HG03469 (cell line): ENCODE results near the gene HDGFL3.

Experiments
- ATAC-seq: cut with Tn5 transposase; IDR thresholded peaks from one replicate; pipeline ENCODE4 v1.9.1; 2021; ENCODE audit warnings: mild to moderate bottlenecking, moderate library complexity, moderate number of reproducible peaks; ENCODE audit not compliant: unreplicated experiment

Gene HDGFL3

DNA sequence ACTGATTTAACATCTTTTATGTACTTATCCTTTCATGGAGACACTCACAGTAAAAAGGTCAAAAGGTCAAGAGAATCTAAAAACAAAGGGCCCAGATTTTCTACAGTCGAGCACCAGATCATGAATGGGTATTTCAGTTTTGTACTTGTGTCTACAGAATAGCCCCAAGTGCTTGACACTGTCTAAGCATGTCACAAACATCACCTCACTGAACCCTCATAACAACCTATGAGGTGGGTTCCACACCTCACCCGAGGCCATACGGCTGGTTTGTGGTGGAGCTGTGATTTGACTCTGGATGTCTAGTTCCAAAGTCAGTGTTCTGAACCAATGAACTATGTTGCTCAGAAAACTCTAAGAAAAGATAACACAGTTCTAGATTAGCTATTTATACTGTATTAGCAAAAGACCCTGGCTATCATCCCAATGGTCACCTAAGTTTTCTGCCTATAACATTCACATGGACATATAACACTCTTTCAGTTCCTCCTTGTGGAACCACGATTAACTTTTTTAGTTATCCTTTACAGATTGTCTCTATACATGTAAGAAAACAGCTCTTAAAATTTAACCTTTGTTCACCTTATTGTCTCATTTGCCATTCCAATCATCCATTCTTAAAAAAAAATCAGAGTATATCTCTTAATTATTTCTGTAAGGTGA is 74.6 kb downstream of the HDGFL3 start:
- no peak for ATAC-seq

DNA sequence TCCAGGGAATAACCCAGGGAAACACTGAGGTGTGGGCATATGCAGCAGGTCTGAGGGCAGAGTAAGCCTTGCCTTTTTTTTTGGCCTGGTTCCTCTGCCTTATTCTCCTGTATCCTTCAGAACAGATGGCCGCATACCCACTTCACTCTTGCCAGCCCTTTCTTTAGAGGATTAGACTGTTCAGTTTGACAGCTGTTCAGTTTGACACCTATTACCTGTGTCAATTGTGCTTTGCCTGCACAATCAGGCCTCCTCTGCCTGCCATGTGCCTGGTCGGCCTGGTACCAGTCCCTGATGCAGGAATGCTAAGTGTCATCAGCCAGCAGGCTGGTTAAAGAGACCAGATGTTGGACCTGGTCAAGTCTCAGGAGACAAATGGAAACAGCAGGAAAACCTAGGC is 77.8 kb downstream of the HDGFL3 start:
- no peak for ATAC-seq

DNA sequence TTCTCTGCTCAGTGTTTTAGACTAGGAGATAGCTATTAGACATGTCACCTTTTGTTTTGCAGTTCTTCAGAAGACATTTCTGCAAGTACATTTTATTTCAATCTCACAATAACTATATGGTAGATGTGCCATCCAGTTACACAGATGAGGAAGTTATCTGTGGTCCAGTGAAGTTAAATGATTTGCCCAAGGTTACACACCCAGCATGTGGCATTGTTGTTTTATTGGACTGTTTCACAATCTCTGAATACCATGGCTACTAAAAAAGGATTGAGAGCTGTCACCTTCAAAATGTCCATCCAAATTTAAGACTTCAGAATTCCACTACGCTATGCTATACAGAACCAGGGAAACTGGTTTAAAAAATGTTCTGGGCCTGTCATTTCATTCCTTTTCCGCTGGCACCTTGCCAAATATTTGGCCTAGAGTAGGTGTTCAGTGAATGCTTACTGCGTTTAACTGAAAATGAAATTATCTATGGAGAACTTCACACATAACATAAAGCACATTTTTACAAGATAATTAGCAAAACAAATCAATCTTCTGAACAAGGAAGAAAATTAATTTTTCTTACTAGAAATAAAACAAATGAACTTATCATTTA is 80.0 kb downstream of the HDGFL3 start:
- ATAC-seq = no peak

DNA sequence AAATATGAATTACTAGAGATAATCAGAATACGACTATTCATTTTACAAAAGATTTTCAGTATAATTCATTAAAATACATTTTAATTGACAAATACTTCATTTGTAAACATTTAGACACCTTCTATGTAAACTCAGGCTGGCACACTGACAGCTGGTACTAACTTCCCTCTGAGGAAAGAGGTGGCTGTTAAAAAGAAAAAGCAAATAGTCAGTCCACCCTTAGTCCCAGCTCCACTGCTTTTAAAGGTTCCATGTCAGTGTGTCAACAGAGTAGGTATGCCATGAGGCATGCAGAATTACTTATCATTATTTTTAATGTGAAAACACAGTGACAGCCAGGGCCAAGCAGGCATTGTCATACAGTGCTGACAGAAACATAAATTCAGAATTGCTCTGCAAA is 84.1 kb downstream of the HDGFL3 start:
- ATAC-seq = no peak

DNA sequence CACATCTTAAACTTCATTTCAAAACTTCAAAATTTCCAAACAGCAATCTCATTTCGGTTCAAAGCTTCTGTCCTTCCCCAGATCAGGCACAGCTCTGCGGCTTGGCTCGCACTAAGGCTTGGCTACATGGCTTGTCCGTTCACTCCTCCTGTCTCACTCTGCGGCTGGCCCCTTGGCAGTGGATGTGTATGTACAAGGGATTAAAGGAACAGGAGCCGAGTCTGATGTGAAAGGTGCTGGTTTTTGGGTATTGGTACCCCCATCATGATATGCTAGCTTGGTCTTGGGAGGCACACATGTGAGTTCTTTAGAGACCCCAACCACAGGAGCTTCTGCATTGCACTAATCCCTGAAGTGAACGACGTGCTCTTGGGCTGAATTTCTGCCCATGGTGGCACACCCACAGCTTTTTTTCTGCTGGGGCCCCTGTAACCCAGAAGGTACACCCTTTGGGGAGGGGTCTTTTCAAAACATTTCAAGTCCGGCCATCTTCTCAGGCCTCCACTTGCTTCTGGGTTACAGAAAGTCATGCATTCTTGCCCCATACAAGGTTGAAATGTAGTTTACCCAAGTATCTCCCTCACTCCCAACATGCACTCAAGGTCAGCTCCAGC is 87.5 kb downstream of the HDGFL3 start:
- ATAC-seq = no peak

DNA sequence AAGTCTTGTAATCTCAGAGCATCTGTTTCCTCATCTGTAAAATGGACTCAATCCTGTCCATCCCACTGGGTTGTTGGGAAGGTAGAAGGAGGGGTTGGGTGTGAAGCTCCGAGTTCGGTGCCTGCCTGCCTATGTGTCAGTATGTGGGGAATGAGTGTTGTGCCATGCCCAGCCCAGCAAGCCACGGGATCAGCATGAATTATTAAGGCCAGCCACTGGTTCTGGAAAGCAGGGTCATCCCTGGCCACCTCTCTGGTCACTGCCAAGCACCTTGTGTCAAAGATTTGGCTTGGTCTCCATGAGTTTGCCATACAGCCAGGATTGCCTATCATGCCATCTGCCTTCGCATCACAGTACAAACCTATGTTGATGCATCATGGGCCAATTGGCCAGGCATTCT is 88.7 kb downstream of the HDGFL3 start:
- ATAC-seq = no peak

DNA sequence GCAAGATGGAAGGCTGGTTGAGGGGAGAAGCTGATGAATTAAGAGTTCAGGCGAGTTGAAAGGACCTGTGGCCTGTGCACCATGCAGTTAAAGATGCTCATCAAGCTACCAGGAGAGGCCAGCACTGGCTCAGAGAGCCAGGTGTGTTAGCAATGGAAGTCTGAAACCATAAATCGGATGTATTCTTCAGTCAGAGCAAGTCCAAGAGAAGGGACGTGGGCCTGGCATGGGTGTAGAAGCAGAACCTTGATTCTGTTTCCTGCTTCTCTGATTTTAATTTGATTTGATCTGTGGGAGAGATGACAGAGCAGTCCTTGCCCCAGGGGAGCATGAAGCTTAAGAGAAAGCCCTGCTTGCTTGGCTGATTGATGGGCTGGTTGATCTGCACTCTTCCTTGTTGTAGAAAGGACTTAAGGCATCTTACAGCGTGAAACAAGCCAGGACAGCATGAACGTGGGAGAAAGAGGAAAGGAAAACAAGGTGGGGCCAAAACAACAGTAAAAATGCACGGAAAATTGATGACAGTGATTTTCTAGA is 89.3 kb downstream of the HDGFL3 start:
- ATAC-seq = no peak

DNA sequence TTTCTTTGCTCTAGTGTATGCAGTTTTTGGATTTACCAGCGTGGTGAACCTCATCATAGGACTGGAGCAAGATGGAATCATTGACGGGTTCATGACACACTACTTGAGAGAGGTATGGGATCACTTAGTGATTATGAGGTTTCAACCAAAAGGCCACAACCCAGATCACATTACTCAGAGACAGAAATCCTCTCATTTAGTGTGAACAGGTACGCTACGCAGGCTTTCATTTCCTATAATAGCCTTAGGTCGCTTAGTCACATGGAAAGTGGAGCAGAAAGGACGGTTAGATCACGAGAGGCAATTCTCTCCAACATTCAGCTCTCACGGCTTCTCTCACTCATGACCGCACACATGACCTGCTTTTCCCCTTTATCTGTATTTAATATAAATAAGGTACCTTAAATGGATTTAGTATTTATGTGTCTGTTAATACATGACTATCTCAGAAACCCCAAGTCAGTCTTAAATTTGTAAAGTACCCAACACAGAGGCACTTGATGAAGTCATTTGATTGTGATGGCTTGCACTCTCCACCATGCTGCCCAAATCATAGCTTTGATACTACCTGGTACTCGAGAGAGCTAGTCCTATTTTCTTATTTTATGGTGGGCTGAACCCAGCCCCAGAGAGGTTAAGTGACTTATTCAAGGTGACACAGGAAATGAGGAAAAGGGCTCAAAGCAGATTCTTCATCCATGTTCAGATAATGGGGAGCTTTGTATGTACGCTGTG is 91.6 kb downstream of the HDGFL3 start:
- peak; percentile 75 for ATAC-seq

DNA sequence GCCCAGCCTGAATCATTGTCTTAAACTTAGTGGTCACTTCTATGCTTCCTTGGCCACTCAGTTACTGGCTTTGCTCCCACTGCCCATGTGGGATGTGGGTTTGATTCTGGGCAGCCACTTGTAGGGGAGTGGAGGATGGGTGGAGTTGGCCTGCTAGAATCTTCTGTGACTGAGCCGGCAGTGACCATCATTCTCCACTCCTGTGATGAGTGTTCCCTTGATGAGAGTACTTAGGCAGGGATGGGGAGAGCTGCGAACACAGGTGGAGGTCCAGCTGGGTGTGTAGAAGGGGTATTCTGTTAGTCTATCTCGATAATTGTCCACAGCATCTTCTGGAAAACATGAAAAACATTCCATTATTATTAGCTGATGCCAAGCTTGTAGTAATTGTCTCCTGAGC is 92.2 kb downstream of the HDGFL3 start:
- no peak for ATAC-seq

DNA sequence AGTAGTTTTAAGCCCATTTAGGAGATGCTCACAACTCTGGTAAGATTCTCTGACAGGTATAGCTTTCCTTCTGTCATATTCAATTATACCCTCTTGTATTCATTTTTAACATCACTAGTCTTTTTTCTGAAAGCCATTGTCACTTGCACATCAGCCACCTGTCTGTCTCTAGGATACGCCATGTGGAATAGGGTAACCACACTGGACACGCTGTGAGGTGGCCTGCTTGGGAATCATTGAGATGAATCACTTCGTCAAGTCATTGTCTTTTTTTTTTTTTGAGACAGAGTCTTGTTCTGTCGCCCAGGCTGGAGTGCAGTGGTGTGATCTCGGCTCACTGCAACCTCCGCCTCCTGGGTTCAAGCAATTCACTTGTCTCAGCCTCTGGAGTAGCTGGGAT is 92.8 kb downstream of the HDGFL3 start:
- no peak for ATAC-seq

DNA sequence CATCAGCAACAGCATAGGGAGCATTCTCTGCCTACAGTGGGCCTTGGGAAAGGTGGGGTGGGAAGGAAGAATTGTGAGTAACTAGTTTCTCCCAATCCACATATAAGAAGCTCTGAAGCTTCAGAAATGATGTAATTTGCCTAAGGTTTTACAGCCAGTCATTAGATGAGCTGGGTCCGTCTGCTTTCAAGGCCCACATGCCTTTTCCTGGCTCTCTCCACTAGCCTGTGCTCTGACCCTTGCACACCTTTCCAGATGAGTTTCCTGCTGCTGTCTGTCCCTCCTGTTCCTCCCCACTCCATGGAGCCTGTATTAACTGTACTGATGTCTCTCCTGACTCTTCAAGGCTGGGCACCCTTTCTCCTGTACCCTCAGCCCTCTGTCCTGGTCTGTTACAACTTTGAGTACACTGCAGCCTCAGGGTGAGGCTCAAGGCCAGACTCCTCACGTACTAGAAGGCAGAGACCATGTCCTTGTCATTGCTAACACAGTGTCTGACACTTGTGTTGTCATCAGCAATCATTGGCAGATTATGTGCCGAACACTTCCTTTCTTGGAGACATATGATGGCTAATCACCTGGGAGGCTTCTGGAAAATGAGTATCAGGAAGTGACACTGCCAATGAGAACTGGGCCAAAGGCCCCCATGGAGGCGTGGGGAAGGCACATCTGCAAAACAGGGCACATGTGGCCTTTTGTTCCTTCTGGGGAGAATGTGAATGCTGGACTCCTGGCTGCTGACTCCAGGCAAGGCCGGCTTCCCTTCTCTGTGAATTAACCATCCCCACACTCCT is 93.5 kb downstream of the HDGFL3 start:
- ATAC-seq = no peak

DNA sequence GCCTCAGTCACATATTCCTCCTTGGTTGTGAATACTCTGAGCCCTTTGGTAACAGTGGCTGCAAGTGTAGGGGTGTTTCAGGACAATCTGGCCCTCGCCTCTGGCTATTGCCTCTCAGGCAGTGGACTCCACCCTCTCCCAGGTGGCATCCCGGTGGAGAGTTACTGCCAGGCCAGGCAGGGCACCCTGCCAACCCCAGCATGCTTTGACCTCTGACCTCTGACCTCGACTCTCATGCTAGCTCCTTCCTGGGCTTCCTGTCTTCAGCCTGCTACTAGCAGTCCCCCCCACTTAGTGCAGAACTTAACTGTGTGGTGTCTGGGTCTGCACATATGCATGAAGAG is 94.7 kb downstream of the HDGFL3 start:
- no peak for ATAC-seq

DNA sequence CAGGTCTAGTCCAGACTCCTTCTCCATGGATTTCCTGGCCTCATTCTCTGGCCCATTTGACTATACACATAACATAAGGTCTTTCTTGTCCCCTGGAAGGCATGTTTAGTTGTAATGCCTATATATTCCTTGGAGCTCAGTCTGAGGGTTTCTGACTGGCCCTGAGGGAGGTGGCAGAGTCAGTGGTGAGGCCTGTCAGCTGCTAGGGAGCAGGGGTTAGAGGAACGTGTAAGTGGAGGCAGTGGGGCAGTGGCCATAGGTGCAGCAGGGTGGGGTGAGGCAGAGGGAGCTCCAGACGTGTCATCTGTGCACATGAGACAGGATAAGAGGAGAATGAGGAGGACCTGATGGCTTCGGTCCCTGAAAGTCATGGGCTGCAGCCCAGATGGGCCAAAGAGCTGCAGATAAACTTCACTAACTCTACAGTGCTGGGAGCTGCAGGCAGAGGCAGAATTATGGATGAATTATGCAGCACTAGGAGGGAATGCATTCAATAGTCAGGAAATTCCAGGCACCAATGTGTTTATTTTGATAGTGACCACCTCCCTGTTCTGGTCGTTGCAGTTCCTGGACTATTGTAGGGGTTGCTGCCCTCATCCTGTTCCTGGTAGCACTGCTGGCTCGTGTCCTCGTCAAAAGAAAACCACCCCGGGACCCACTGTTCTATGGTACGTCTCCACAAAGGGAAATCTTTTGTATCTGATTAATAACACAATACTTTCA is 95.2 kb downstream of the HDGFL3 start:
- ATAC-seq = no peak

DNA sequence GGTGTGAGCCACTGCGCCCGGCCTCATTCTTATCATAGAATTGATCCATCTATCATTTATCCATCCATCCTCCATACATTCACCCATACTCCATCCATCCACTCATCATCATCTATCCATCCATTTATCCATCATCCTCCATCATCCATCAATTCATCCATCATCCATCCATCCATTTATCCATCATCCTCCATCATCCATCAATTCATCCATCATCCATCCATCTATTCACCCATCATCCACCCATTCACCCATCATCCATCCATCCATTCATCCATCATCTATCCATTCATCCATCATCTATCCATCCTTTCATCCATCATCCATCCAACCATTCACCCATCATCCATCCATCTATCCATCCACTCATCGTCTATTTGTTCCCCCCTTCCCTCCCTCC is 96.5 kb downstream of the HDGFL3 start:
- no peak for ATAC-seq

DNA sequence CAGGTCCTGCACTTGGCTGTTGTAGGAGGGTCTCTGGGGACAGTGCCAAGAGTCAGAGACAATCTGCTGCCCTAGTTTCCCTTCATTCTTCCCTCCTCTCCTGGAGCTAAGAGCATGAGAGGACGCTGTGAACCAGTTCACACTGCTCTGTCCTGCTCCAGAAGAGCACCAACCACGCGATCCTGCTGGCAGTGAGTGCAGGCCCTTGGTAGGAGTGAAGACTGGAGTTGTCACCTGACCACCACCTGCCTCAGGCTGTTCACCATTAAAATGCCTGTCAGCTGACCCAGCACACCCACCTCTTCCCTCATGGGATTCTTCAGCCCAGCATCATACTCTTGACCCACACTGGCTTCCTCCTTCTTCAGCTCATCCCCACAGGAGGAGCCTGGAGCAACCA is 97.2 kb downstream of the HDGFL3 start:
- no peak for ATAC-seq

DNA sequence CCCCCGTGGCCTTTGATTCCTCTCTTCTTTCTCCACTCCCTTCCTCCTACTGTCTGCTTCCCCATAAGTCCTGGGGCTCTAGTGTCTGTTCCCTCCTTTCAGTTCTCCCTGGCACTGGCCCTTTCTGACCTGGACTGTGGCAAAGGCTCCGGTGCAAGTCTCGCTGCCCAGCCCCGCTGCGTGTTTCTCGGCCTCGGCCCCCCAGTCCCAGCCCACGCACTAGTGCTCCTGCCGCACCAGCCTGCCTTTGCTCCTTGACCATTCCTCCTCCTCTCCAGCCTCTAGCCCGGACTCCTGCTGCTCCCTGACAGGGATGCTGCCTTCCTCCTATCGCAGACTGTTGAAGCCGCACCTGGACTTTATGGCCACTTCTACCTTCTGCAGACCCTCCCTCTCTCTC is 98.1 kb downstream of the HDGFL3 start:
- ATAC-seq = no peak

DNA sequence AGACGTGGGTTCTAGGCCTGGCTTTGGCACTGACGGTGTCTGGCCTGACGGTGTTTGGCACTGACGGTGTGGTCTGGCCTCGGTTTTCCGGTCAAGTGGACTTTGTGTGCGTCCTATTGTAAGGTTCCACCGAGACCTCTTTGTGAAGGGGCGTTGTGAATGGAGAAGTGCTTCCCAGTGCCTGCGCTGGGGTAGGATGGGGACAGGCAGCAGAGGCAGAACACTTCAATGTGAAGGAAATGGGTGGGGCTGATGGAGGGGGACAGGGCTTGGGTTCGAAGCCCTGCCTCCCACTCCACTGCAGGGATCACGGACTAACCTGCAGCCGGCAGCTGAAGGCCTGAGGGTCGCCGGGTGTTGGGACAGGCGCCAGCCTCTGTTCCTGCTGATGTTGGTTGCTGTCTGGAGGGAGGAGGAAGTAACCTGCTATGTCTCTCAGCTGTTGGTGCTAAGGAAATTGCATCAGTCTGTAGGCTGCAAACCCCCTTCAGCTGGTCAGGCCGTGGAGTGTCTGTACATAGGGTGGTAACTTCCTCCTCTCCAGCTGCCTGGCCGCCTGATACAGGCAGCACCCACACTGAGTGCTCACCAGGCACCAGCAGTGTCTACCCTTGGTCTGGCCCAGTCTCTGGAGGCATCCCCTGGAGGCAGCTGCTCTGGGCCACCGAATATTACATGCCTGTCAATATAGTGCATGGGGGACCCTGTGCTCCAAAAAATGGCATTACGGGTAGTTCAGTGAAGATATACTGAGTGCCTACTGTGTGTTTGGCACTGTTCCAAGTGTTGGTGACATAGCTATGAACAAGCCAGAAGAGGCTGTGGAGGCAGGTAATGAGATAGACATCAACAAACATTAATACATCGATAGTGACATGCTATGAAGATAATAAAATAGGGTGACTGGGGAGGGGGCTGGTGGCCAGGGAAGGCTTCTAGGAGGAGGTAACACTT is 99.1 kb downstream of the HDGFL3 start:
- ATAC-seq = peak; percentile 71

DNA sequence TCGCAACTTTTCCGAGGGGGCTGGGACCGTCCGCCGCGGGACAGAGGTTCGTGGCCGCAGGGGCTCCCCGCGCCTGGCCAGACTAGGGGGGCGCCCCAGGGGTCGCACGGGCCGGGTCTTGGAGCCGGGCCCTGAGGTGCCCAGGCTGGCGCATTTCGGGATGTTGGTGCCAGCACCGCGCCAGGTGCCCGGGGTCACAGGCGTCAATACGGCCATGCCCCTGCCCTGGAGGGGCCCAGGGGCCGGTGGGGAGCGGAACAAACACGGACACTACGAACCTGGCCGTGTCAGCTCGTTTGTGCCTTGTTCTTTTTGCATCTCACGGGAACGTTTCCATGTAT is 99.8 kb downstream of the HDGFL3 start:
- ATAC-seq = no peak
